GM12801 (cell line): ENCODE measurements around the gene MRPL33.

Experiments
- TF ChIP-seq, protein P1 (sequence below): IDR thresholded peaks from one replicate; pipeline ENCODE4 v1.5.1; 2011; ENCODE audit warnings: control low read depth; ENCODE audit not compliant: insufficient read length; ENCODE audit errors: extremely low read depth

Gene MRPL33

GRCh38 chr2:27736031-27736889 lies 35.3 kb upstream of the MRPL33 start:
- TF ChIP-seq, protein P1, sequence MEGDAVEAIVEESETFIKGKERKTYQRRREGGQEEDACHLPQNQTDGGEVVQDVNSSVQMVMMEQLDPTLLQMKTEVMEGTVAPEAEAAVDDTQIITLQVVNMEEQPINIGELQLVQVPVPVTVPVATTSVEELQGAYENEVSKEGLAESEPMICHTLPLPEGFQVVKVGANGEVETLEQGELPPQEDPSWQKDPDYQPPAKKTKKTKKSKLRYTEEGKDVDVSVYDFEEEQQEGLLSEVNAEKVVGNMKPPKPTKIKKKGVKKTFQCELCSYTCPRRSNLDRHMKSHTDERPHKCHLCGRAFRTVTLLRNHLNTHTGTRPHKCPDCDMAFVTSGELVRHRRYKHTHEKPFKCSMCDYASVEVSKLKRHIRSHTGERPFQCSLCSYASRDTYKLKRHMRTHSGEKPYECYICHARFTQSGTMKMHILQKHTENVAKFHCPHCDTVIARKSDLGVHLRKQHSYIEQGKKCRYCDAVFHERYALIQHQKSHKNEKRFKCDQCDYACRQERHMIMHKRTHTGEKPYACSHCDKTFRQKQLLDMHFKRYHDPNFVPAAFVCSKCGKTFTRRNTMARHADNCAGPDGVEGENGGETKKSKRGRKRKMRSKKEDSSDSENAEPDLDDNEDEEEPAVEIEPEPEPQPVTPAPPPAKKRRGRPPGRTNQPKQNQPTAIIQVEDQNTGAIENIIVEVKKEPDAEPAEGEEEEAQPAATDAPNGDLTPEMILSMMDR, result no peak

DNA sequence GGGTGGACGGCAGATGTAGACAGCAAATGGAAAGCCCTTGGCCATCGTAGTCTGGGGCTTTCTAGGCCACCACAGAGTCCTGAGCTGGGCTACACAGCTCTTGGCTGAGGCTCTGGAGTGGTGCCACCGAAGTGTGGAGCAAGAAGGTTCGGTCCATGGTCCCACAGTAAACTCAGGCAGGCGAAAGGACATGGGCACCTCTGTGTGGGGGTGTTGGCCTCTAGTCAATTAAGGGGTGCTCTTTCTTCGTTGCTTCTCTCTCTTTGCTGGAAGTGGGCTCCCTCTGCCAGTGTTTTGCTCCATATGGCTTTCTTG lies 34.7 kb upstream of the MRPL33 start:
- TF ChIP-seq, protein P1, result no peak

DNA sequence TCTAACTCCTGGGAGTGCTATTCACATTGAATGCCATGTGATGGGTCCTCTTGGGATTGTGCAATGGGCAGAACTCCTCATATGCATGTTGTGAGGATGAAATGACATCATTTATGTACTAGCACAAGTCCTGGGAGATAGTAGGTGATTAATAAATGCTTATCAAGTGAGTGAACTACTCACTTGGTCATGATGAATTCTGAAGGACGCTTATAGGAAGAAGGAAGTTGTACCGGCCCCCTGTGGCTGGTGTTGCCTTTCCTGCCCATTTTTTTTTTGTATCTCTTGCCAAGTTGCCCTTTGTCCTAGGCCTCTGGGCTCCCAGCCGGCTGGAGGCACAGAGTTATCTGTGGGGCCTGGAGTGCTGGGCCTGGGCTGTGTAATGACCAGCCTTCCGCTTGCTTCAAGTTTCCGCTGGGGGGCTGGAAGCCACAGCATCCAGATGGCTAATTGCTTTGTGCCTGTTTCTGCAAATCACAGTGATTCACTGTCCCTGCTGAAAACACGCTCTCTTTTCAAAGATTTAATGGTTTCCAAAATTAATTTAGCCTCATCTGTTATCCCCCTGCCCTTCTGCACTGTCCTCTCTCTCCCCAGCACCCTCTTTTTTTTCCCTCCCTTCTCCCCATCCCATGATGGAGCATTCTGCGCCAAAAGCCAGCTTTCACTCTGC lies 33.7 kb upstream of the MRPL33 start:
- TF ChIP-seq, protein P1, result no peak

DNA sequence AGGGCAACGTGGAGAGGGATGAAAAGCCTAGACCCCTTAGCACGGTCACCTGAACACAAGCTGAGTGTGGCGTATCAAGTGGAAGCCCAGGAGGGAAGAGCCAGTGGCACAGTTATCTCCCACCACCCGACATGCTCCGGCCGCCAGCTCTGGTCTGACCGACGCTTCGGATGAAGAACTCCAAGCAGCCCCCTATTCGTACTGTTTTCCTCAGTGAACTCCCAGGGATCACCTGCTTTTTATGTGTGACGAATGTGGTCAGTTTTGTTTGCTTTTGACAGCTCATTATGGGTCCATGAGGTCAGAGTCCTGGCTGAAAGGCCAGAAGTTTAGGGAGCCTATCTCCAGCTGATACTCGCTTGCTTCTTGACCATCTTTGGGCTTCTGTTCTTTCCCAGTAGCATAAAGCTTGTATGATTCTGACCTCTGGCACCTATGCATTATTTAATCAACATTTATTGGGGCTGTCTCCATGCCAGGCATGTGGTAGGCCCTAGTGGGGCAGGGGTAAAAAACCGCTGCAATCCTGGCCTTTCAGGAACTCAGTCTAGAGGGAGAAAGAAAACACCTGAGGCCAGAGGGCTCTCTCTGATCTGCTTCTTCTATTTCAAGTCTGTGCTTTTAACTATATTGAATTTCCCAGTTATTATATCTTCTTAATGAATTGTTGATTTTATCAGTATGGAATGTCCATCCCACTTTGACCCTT lies 33.0 kb upstream of the MRPL33 start:
- TF ChIP-seq, protein P1, result no peak

- TF ChIP-seq, protein P1, result no peak
Observed at GRCh38 chr2:27739058-27739373, 32.5 kb upstream of the MRPL33 start.

- TF ChIP-seq, protein P1, result no peak
Observed at GRCh38 chr2:27741673-27742072, 29.8 kb upstream of the MRPL33 start.

DNA sequence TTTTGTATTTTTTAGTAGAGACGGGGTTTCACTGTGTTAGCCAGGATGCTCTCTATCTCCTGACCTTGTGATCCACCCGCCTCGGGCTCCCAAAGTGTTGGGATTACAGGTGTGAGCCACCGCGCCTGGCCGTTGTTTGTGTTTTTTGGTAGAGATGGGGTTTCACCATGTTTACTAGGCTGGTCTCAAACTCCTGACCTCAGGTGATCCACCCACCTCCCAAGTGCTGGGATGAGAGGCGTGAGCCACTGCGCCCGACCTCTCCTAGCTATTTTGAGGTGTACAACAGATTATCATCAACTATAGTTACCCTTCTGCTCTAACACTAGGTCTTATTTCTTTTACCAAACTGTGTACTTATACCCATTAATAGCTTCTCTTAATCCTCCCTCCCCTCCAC lies 28.9 kb upstream of the MRPL33 start:
- TF ChIP-seq, protein P1, result no peak
